ENCODE results near the gene RPL28. TPM values are rescaled to one million over a fixed set of nuclear protein-coding genes. Genes with fewer than 3 reads are reported as not detected.

The RPL28 gene
- 205 and 252 TPM in 2 replicates for total RNA-seq

DNA sequence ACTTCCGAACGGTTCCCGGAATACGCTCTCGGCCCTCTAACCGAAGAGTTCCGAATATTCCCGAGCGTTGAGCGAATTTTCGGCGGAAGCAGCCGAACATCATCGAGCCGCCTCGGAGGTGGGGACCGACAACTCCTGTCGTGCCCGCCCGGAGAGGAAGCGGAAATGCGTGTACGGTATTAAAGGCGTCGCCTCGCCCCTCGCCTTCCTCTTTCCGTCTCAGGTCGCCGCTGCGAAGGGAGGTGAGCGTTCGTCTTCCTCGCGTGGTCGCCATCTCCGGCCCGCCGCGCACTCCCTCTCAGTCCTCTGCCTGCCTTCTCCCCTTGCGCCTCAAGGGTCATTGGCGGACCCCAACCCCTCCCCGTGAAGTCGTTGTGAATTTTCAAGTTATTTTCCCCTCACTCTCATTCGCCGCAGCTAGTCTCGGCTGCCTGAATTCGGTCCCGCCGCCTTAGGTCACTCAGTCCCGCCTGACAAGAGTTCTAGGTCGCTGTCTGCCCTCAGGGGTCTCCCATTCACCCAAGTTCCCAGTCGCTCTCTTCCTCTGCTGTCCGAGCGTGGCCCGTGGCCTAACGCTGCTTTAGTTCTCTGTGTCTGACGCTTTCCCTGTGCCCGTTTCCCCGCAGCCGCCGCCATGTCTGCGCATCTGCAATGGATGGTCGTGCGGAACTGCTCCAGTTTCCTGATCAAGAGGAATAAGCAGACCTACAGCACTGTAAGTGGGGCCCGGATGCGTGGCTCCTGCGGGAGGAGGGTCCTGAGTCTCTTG, at the start of gene RPL28:
Gene RPL28 (plus strand): TSS at position 209 of the 769 bp plus-strand sequence. CDS start 426 bp downstream, at position 635.

DNA sequence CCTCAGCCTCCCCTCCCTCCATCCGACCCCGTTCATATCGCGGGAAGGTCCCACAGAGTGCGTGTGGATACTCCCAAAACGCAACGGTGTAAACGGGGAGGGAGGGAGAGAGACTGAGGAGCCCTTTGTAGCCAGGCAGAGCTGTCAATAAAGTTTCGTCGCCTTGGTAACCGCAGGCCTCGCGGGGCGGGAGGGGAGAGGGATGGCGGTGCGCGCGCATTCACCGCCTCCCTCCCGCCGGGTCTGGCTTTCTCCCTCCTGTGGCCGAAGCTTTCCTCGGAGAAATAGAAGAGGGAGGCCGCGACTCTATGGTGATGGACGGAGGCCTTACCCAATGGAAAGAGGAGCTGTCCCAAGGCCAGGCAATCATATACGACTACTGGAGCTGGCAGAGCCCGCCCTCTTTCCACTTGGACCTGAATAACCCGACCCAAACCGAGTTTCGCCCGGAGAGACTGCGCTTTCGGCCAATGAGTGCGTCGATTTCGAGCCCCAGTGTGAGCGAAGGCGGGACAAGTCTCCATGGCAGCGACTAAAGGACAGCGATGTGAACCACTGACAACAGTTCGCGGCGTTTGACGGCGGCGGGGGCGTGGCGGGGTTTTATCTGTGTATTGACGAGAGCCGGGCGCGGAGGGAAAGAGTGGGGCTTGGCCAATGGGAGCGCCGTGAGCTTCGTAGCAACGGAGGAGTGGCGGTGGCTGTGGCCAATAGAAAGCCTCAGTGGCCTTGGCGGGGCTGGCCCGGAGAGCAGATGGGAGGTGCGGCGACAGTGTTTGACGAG, 46.4 kb upstream of the RPL28 start, which contains the start of gene KMT5C:
Gene KMT5C (plus strand): TSS at position 772 of the 784 bp plus-strand sequence. CDS start 2,061 bp downstream, outside the sequence.

DNA sequence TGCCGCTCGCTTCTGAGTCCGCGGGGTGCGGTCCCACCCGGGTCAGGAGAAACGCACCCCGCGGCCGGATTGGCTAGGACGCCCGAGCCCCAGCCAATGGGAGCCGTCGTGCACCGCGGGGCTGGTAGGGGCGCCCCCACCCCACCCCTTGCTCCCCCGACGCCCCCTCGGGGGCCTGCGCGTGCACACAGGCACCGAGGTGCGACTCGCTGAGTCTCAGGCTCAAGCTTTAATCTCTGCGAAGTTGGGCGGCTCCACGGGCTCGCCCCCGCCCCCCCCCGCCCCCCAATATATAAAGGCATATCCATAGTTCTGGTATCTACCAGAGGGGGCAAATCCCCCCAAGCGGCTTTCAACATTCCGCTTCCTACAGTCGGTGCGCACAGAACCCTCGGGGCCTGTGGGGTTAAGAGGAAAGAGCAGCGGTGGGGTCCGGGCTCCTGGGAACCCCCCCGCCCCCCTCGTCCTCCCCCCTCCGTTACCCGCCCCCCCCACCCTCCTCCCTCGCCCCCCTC, 31.0 kb upstream of the RPL28 start, which contains the start of gene COX6B2:
Gene COX6B2 (minus strand): TSS at position 22 of the 515 bp plus-strand sequence. CDS start 198 bp downstream, outside the sequence.

DNA sequence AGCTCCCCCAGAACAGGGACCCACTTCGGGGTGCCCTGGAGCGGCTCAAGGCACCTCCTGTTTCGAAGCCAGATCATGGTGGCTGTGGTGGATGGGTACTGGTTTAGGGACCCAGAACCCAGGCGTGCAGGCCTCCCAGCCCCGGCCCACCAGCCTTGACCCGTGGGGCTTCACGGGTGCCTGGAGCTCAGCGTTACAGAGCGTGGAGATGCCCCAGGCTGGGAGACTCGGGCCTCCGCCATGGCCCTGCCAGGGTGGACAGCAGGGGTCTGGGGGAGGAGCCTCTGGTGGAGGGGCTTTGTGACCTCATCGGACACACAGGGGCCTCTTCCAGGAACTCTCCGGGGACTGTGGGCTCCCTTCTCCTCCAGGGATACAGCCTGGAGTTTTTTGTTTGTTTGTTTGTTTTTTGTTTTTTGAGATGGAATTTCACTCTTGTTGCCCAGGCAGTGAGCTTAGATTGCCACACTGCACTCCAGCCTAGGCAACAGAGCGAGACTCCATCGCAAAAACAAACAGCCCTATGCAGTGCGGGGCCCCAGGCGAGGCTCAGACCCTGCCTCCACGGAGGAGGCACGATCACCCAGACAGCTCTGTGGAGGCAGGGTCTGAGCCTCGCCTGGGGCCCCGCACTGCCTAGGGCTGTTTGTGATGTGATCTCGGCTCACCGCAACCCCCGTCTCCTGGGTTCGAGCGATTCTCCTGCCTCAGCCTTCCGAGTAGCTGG, 22.6 kb upstream of the RPL28 start, which contains the start of gene GARIN5B:
Gene GARIN5B (minus strand): TSS at position 271 of the 727 bp plus-strand sequence. CDS start 194 bp downstream, at position 77.

DNA sequence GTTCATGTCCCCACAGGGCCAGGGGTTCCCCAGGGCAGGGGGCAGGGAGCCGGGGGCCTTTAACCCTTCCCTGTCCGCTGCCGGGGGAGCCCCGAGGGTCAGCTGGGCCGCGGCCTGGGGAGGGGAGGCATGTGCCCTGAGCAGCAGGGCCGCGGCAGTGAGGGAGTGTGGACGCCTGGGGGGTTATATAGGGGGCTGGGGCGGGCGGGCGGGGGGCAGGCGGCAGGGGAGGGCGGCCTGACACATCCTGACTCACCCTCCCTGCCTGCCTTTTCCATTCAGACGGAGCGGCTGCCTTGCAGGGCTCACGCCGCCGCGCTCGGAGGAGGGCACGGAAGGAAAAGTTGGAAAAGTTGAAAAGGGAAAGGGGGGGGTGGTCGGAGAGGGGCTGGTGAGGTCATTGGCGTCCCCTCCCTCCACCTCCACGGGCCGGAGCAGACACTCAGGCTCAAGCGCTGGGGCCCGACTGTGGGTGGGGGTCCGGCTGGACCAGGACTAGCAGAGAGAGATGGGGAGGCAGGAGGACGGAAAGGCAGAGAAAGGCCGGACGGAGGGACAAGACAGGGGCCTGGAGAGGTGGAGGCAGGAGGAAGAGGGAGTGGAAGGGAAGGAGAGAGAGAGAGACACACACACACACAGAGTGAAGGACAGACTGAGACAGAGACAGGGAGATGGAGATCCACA, 15.3 kb upstream of the RPL28 start, which contains the start of gene IL11:
Gene IL11 (minus strand): TSS at position 159 of the 684 bp plus-strand sequence. CDS start 153 bp downstream, at position 6.

DNA sequence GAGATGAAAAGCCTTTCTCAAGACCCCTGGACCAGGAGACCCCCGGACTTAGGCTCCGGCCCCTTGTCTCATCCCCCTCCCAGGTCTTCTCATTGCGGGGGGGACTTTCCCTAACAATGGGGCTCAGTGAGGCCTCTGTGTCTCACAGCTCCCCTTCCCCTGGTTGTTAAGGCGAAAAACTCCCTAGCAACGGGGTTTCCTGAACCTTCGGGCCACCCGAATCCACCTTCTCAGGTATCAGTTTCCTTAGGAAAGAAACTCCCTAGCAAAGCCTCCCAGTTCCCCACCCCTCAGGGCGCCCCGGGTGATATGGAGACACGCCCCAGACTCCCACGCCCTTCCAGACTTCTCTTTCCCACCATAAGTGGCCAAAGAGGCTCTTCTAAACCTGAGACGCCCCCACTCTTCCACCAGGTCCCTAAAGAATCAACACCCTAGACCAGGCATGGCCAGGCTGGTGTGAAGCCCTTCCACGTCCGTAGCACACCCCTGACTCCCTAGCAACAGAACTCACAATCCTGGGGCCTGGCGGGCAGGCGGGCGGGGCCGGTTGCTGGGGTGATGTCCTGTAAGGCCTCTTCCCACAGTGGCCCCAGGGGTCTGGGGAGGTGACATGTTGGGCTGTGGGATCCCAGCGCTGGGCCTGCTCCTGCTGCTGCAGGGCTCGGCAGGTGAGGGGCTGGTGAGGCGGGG, 9.3 kb upstream of the RPL28 start, which contains the start of gene TMEM190:
Gene TMEM190 (plus strand): TSS at position 586 of the 693 bp plus-strand sequence. CDS start 28 bp downstream, at position 614.

DNA sequence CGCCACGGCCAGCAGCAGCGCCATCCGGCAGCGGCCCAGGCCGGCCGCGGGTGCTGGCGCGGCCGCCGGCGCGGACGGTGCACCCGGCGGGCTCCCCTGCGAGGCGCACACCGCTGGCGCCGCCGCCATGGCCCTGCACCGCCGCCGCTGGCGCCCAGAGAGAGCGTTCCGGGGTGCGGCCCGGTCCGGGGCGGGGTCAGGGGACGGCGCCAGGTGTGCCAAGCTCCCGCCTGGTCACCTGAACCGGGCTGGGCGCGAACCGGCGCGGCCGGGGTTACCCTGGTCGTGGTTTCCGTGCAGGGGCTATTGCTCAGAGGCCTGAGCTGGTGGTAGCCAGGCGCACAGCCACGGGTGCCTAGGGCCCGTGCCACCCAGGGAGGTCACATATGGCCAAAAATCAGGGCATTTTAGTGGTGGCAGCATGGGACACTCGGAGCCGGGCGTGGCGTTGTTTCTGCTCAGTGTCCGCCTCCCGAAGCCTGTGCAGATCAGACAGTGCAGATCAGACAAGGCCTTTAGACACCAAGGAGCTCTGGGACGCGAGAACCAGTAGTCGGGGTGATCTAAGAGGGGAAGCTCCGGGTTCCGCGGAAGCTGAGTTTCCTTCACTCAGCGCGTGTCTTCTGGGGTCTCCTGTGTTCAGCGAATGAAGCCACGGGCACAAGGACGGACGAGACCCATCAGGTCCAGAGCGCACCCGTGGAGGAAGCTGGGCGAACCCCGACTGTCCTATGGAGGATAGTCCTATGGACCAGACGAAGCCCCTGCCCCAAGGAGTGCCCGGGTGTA, 1.4 kb upstream of the RPL28 start, which contains the start of gene TMEM238:
Gene TMEM238 (minus strand): TSS at position 162 of the 789 bp plus-strand sequence. CDS start 33 bp downstream, at position 129.

DNA sequence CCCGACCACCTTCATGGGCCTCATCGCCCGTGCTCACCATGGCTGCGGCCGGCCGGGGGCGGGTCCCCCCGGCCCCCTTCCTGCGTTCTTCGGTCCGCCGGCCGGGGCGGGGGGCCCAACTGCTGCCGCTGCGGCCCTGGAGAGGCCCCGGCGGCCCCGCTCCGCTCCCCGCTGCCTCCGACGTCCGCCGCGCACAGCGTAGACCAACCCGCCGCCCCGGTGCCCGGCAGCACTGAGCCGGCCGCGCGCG, 21.7 kb downstream of the RPL28 start, which contains the start of gene UBE2S:
Gene UBE2S (minus strand): TSS at position 239 of the 250 bp plus-strand sequence. CDS start 199 bp downstream, at position 40.

DNA sequence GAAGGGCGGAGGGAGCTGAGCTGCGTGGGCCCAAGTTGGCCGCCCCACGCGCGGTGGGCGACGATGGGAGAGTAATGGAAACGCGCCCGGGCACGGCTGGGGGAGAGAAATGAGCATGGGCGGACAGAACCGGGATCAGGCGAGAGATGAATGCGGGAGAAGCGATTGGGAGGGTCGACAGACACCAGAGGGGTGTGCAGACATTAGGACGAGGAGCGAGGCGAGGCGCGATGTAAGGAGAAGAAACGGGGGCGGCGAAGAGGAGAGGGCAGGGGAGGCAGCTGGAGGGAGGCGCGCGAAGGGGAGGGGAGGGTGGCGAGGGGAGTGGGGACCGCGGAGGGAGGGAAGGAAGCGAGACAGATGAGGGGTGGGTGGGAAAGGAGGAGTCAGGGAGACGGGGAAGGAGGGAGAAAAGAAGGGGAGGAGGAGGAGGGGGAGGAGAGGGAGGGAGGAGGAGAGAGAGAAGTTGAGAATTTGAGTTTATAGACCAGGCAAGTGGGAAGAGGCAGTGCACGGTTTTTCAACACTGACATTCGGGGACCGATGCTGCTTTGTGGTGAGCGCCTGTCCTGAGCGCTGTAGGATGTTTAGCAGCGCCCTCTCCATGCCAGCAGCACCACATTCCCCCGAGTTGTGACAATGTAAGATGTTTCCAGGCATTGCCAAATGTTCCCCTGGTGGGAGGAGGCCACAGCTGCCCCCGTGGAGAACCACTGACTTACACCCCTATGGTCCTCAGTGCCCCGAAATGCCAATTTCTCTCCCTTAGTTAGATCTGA, 57.5 kb downstream of the RPL28 start, which contains the start of gene SHISA7:
Gene SHISA7 (minus strand): TSS at position 256 of the 779 bp plus-strand sequence. CDS start 437 bp downstream, outside the sequence.

Other genes starting within 250 kb of the RPL28 start
- gene TNNT1, start 236.7 kb upstream of the RPL28 start, total RNA-seq: 2.2 and 2.4 TPM in 2 replicates
- gene TNNI3, start 228.2 kb upstream of the RPL28 start, total RNA-seq: not detected in 2 replicates
- gene DNAAF3, start 219.3 kb upstream of the RPL28 start, total RNA-seq: 0.27 and 0.47 TPM in 2 replicates
- not detected in 2 replicates for gene SYT5, start 205.6 kb upstream of the RPL28 start, total RNA-seq
- gene PTPRH, start 176.4 kb upstream of the RPL28 start, total RNA-seq: 0.63 and 1.3 TPM in 2 replicates
- gene TMEM86B, start 157.2 kb upstream of the RPL28 start, total RNA-seq: 0.72 and 1.1 TPM in 2 replicates
- gene PPP6R1, start 126.9 kb upstream of the RPL28 start, total RNA-seq: 28.2 and 32.9 TPM in 2 replicates
- 23.2 and 27.4 TPM in 2 replicates for gene HSPBP1, start 105.8 kb upstream of the RPL28 start, total RNA-seq
- 0.36 and 2.0 TPM in 2 replicates for gene BRSK1, start 101.9 kb upstream of the RPL28 start, total RNA-seq
- not detected in 2 replicates for gene TMEM150B, start 60.6 kb upstream of the RPL28 start, total RNA-seq
- gene KMT5C, start 46.1 kb upstream of the RPL28 start, total RNA-seq: 2.9 and 4.7 TPM in 2 replicates
- gene COX6B2, start 31.2 kb upstream of the RPL28 start, total RNA-seq: not detected in 2 replicates
- gene GARIN5B, start 22.7 kb upstream of the RPL28 start, total RNA-seq: not detected in 2 replicates
- 0.09 and 0.54 TPM in 2 replicates for gene IL11, start 15.5 kb upstream of the RPL28 start, total RNA-seq
- gene TMEM190, start 9.1 kb upstream of the RPL28 start, total RNA-seq: not detected in 2 replicates
- gene TMEM238, start 1.6 kb upstream of the RPL28 start, total RNA-seq: 0.36 TPM in 1 of 2 replicates, not detected in the other
- 69.6 and 98.9 TPM in 2 replicates for gene UBE2S, start 21.9 kb downstream of the RPL28 start, total RNA-seq
- gene SHISA7, start 57.4 kb downstream of the RPL28 start, total RNA-seq: not detected in 2 replicates
- gene ISOC2, start 75.7 kb downstream of the RPL28 start, total RNA-seq: 44.0 and 69.7 TPM in 2 replicates
- gene C19orf85, start 78.8 kb downstream of the RPL28 start, total RNA-seq: not detected in 2 replicates
- gene ZNF628, start 90.7 kb downstream of the RPL28 start, total RNA-seq: 0.99 and 1.1 TPM in 2 replicates
- gene NAT14, start 99.3 kb downstream of the RPL28 start, total RNA-seq: 13.5 and 15.5 TPM in 2 replicates
- gene SSC5D, start 102.5 kb downstream of the RPL28 start, total RNA-seq: 0.27 and 2.1 TPM in 2 replicates
- not detected in 2 replicates for gene SBK2, start 151.2 kb downstream of the RPL28 start, total RNA-seq
- 0.19 TPM in 1 of 2 replicates, not detected in the other for gene SBK3, start 159.6 kb downstream of the RPL28 start, total RNA-seq
- gene ZNF579, start 194.9 kb downstream of the RPL28 start, total RNA-seq: 3.0 and 4.4 TPM in 2 replicates
- gene FIZ1, start 213.6 kb downstream of the RPL28 start, total RNA-seq: 1.9 and 2.2 TPM in 2 replicates
- gene ZNF524, start 214.4 kb downstream of the RPL28 start, total RNA-seq: 10.0 and 15.4 TPM in 2 replicates
- gene ZNF865, start 219.7 kb downstream of the RPL28 start, total RNA-seq: 0.54 and 1.0 TPM in 2 replicates
- gene ZNF784, start 238.6 kb downstream of the RPL28 start, total RNA-seq: 3.1 and 4.0 TPM in 2 replicates